ENCODE measurements around the gene OSBPL8.
"Not testable (repeated sequence)": the region's sequence is repeated elsewhere in the genome, so short reads cannot be mapped to it uniquely, and the experiment has no call there.

OSBPL8 gene

GRCh38 chr12:76329159-76329558 is 230.4 kb downstream of the OSBPL8 start:
- H3K27ac ChIP-seq (ENCODE audit: insufficient read depth in 1 of 2, low read depth in 1 of 2, low read length in 2 of 2, poor library complexity in 1 of 2, severe bottlenecking in 2 of 2): no peak overlapping the region
- CTCF ChIA-PET: no interaction called here

DNA sequence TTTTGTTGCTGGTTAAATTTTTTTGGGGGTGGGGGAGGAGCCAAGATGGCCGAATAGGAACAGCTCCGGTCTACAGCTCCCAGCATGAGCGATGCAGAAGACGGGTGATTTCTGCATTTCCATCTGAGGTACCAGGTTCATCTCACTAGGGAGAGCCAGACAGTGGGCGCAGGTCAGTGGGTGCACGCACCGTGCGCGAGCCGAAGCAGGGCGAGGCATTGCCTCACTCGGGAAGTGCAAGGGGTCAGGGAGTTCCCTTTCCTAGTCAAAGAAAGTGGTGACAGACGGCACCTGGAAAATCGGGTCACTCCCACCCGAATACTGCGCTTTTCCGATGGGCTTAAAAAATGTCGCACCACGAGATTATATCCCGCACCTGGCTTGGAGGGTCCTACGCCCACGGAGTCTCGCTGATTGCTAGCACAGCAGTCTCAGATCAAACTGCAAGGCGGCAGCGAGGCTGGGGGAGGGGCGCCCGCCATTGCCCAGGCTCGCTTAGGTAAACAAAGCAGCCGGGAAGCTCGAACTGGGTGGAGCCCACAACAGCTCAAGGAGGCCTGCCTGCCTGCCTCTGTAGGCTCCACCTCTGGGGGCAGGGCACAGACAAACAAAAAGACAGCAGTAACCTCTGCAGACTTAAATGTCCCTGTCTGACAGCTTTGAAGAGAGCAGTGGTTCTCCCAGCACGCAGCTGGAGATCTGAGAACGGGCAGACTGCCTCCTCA is 239.8 kb downstream of the OSBPL8 start:
- POLR2A ChIA-PET; H3K4me1 ChIP-seq (ENCODE audit: control extremely low read depth in 1 of 4, control insufficient read depth in 4 of 4, insufficient read depth in 4 of 4, low read length in 3 of 4); DNase-seq; H3K36me3 ChIP-seq (ENCODE audit: control insufficient read depth in 4 of 4, insufficient read depth in 4 of 4, low read length in 3 of 4); H3K4me3 ChIP-seq (ENCODE audit: control insufficient read depth in 1 of 7, extremely low read depth in 1 of 7, insufficient read depth in 4 of 7, low read depth in 2 of 7, low read length in 6 of 7); H3K27me3 ChIP-seq (replicated peaks in 2 of 5; ENCODE audit: control insufficient read depth in 4 of 5, insufficient read depth in 5 of 5, low read length in 4 of 5); H3K9me3 ChIP-seq (ENCODE audit: control extremely low read depth in 1 of 5, control insufficient read depth in 4 of 5, insufficient read depth in 2 of 5, low read depth in 1 of 5, low read length in 4 of 5); CTCF ChIA-PET; H3K27ac ChIP-seq (ENCODE audit: insufficient read depth in 1 of 2, low read depth in 1 of 2, low read length in 2 of 2, poor library complexity in 1 of 2, severe bottlenecking in 2 of 2): not testable (repeated sequence)
- WGBS (ENCODE audit: insufficient coverage): 92% methylated on average over 10 of the region's 32 CpGs

More at GRCh38 chr12:76329159-76329558, 230.4 kb downstream of the OSBPL8 start:
- Histone ChIP-seq H3K4me3 (ENCODE audit: control insufficient read depth in 1 of 7, extremely low read depth in 1 of 7, insufficient read depth in 4 of 7, low read depth in 2 of 7, low read length in 6 of 7) (no peak overlapping the region), H3K4me1 (ENCODE audit: control extremely low read depth in 1 of 4, control insufficient read depth in 4 of 4, insufficient read depth in 4 of 4, low read length in 3 of 4) (no peaks in the 10 kb centered on the region), H3K9me3 (ENCODE audit: control extremely low read depth in 1 of 5, control insufficient read depth in 4 of 5, insufficient read depth in 2 of 5, low read depth in 1 of 5, low read length in 4 of 5) (peaks cover 0 to 2% (median 0%) of the 10 kb centered on the region in 5 experiments), H3K27me3 (replicated peaks in 2 of 5; ENCODE audit: control insufficient read depth in 4 of 5, insufficient read depth in 5 of 5, low read length in 4 of 5) (no peaks in the 10 kb centered on the region), H3K36me3 (ENCODE audit: control insufficient read depth in 4 of 4, insufficient read depth in 4 of 4, low read length in 3 of 4) (no peaks in the 10 kb centered on the region)
- POLR2A ChIA-PET: no interaction called here
- 87% methylated on average over 2 of the region's 2 CpGs for WGBS (ENCODE audit: insufficient coverage)
- no peak for DNase-seq

GRCh38 chr12:76318773-76319594 is 240.6 kb downstream of the OSBPL8 start:
- no peak for DNase-seq
- peaks cover 0 to 2% (median 0%) of the 10 kb centered on the region in 5 experiments for H3K27me3 ChIP-seq (replicated peaks in 2 of 5; ENCODE audit: control insufficient read depth in 4 of 5, insufficient read depth in 5 of 5, low read length in 4 of 5)
- H3K36me3 ChIP-seq (ENCODE audit: control insufficient read depth in 4 of 4, insufficient read depth in 4 of 4, low read length in 3 of 4): no peaks in the 10 kb centered on the region
- ChIA-PET POLR2A (no interaction called here), CTCF (no interaction called here)
- no peaks in the 10 kb centered on the region for H3K4me1 ChIP-seq (ENCODE audit: control extremely low read depth in 1 of 4, control insufficient read depth in 4 of 4, insufficient read depth in 4 of 4, low read length in 3 of 4)
- no peaks in the 10 kb centered on the region for H3K9me3 ChIP-seq (ENCODE audit: control extremely low read depth in 1 of 5, control insufficient read depth in 4 of 5, insufficient read depth in 2 of 5, low read depth in 1 of 5, low read length in 4 of 5)
- H3K4me3 ChIP-seq (ENCODE audit: control insufficient read depth in 1 of 7, extremely low read depth in 1 of 7, insufficient read depth in 4 of 7, low read depth in 2 of 7, low read length in 6 of 7): no peak overlapping the region
- H3K27ac ChIP-seq (ENCODE audit: insufficient read depth in 1 of 2, low read depth in 1 of 2, low read length in 2 of 2, poor library complexity in 1 of 2, severe bottlenecking in 2 of 2): no peak overlapping the region
- 100% methylated on average over 1 of the region's 1 CpG for WGBS (ENCODE audit: insufficient coverage)

- H3K27me3 ChIP-seq (replicated peaks in 2 of 5; ENCODE audit: control insufficient read depth in 4 of 5, insufficient read depth in 5 of 5, low read length in 4 of 5): peaks cover 0 to 7% (median 0%) of the 10 kb centered on the region in 5 experiments
- POLR2A ChIA-PET: no interaction called here
- CTCF ChIA-PET: no interaction called here
Measured at GRCh38 chr12:76317976-76318375, 241.6 kb downstream of the OSBPL8 start.

DNA sequence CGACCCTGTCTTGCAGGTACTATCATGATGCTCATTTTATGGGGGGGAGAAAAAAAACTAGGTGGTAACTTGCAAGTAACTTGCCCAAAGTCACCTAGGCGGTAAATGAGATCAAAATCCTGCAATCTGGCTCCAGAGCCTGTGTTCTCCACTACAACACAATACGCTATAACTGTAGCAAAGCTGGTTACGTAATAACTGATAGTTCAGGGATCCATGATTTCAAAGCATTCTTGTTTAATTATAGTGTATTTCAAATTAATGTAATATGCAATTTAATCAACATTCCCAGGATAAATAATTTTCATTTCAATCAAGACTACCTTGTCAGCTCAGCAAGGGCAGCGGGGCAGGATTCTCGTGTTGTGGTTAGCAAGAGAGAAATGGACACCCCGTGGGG is 243.1 kb downstream of the OSBPL8 start:
- CTCF ChIA-PET: no interaction called here
- Histone ChIP-seq H3K9me3 (ENCODE audit: control extremely low read depth in 1 of 5, control insufficient read depth in 4 of 5, insufficient read depth in 2 of 5, low read depth in 1 of 5, low read length in 4 of 5) (no peaks in the 10 kb centered on the region), H3K4me3 (ENCODE audit: control insufficient read depth in 1 of 7, extremely low read depth in 1 of 7, insufficient read depth in 4 of 7, low read depth in 2 of 7, low read length in 6 of 7) (no peak overlapping the region), H3K27me3 (replicated peaks in 2 of 5; ENCODE audit: control insufficient read depth in 4 of 5, insufficient read depth in 5 of 5, low read length in 4 of 5) (peaks cover 0 to 7% (median 2%) of the 10 kb centered on the region in 5 experiments), H3K4me1 (ENCODE audit: control extremely low read depth in 1 of 4, control insufficient read depth in 4 of 4, insufficient read depth in 4 of 4, low read length in 3 of 4) (no peaks in the 10 kb centered on the region), H3K27ac (ENCODE audit: insufficient read depth in 1 of 2, low read depth in 1 of 2, low read length in 2 of 2, poor library complexity in 1 of 2, severe bottlenecking in 2 of 2) (no peak overlapping the region), H3K36me3 (ENCODE audit: control insufficient read depth in 4 of 4, insufficient read depth in 4 of 4, low read length in 3 of 4) (no peaks in the 10 kb centered on the region)
- POLR2A ChIA-PET: interaction anchor here (0.6 kb wide), 1 partner anchor 424 kb away, joined by 3 read pairs; no protein-coding TSS in a partner anchor
- WGBS (ENCODE audit: insufficient coverage): 92% methylated on average over 2 of the region's 7 CpGs
- DNase-seq: no peak

More at GRCh38 chr12:76317976-76318375, 241.6 kb downstream of the OSBPL8 start:
- Histone ChIP-seq H3K4me1 (ENCODE audit: control extremely low read depth in 1 of 4, control insufficient read depth in 4 of 4, insufficient read depth in 4 of 4, low read length in 3 of 4) (no peaks in the 10 kb centered on the region), H3K27ac (ENCODE audit: insufficient read depth in 1 of 2, low read depth in 1 of 2, low read length in 2 of 2, poor library complexity in 1 of 2, severe bottlenecking in 2 of 2) (no peak overlapping the region), H3K36me3 (ENCODE audit: control insufficient read depth in 4 of 4, insufficient read depth in 4 of 4, low read length in 3 of 4) (no peaks in the 10 kb centered on the region), H3K9me3 (ENCODE audit: control extremely low read depth in 1 of 5, control insufficient read depth in 4 of 5, insufficient read depth in 2 of 5, low read depth in 1 of 5, low read length in 4 of 5) (no peaks in the 10 kb centered on the region), H3K4me3 (ENCODE audit: control insufficient read depth in 1 of 7, extremely low read depth in 1 of 7, insufficient read depth in 4 of 7, low read depth in 2 of 7, low read length in 6 of 7) (no peak overlapping the region)
- no peak for DNase-seq
- no CpG with 5 or more reads among the region's 1 CpG for WGBS (ENCODE audit: insufficient coverage)

GRCh38 chr12:76313299-76313698 is 246.3 kb downstream of the OSBPL8 start:
- no peak overlapping the region for H3K27ac ChIP-seq (ENCODE audit: insufficient read depth in 1 of 2, low read depth in 1 of 2, low read length in 2 of 2, poor library complexity in 1 of 2, severe bottlenecking in 2 of 2)
- ChIA-PET CTCF (no interaction called here), POLR2A (interaction anchor here (0.6 kb wide), 1 partner anchor 72 kb away, joined by 3 read pairs; no protein-coding TSS in a partner anchor)

GRCh38 chr12:76312315-76312714 is 247.3 kb downstream of the OSBPL8 start:
- WGBS (ENCODE audit: insufficient coverage): 91% methylated on average over 6 of the region's 7 CpGs

More at GRCh38 chr12:76313299-76313698, 246.3 kb downstream of the OSBPL8 start:
- Histone ChIP-seq H3K4me3 (ENCODE audit: control insufficient read depth in 1 of 7, extremely low read depth in 1 of 7, insufficient read depth in 4 of 7, low read depth in 2 of 7, low read length in 6 of 7) (no peak overlapping the region), H3K36me3 (ENCODE audit: control insufficient read depth in 4 of 4, insufficient read depth in 4 of 4, low read length in 3 of 4) (no peaks in the 10 kb centered on the region), H3K27me3 (replicated peaks in 2 of 5; ENCODE audit: control insufficient read depth in 4 of 5, insufficient read depth in 5 of 5, low read length in 4 of 5) (peaks cover 0 to 7% (median 2%) of the 10 kb centered on the region in 5 experiments), H3K4me1 (ENCODE audit: control extremely low read depth in 1 of 4, control insufficient read depth in 4 of 4, insufficient read depth in 4 of 4, low read length in 3 of 4) (no peaks in the 10 kb centered on the region), H3K9me3 (ENCODE audit: control extremely low read depth in 1 of 5, control insufficient read depth in 4 of 5, insufficient read depth in 2 of 5, low read depth in 1 of 5, low read length in 4 of 5) (no peaks in the 10 kb centered on the region)
- WGBS (ENCODE audit: insufficient coverage): 84% methylated on average over 8 of the region's 9 CpGs
- no peak for DNase-seq

More at GRCh38 chr12:76312315-76312714, 247.3 kb downstream of the OSBPL8 start:
- CTCF ChIA-PET: no interaction called here
- H3K27me3 ChIP-seq (replicated peaks in 2 of 5; ENCODE audit: control insufficient read depth in 4 of 5, insufficient read depth in 5 of 5, low read length in 4 of 5): peaks cover 0 to 7% (median 2%) of the 10 kb centered on the region in 5 experiments
- no peaks in the 10 kb centered on the region for H3K4me1 ChIP-seq (ENCODE audit: control extremely low read depth in 1 of 4, control insufficient read depth in 4 of 4, insufficient read depth in 4 of 4, low read length in 3 of 4)
- no peak overlapping the region for H3K4me3 ChIP-seq (ENCODE audit: control insufficient read depth in 1 of 7, extremely low read depth in 1 of 7, insufficient read depth in 4 of 7, low read depth in 2 of 7, low read length in 6 of 7)
- H3K9me3 ChIP-seq (ENCODE audit: control extremely low read depth in 1 of 5, control insufficient read depth in 4 of 5, insufficient read depth in 2 of 5, low read depth in 1 of 5, low read length in 4 of 5): no peaks in the 10 kb centered on the region
- POLR2A ChIA-PET: no interaction called here
- DNase-seq: no peak
- no peak overlapping the region for H3K27ac ChIP-seq (ENCODE audit: insufficient read depth in 1 of 2, low read depth in 1 of 2, low read length in 2 of 2, poor library complexity in 1 of 2, severe bottlenecking in 2 of 2)
- no peaks in the 10 kb centered on the region for H3K36me3 ChIP-seq (ENCODE audit: control insufficient read depth in 4 of 4, insufficient read depth in 4 of 4, low read length in 3 of 4)

All from common myeloid progenitor, CD34-positive (primary cell).